ENCODE measurements around the gene MAGEF1. TPM values are rescaled to one million over a fixed set of nuclear protein-coding genes. Genes with fewer than 3 reads are reported as not detected.
A peak's percentile ranks its signal among the peaks of the same experiment; 100 is the strongest.

The MAGEF1 gene
- total RNA-seq, 1 donor from 2014 or later = 22.9 TPM

DNA sequence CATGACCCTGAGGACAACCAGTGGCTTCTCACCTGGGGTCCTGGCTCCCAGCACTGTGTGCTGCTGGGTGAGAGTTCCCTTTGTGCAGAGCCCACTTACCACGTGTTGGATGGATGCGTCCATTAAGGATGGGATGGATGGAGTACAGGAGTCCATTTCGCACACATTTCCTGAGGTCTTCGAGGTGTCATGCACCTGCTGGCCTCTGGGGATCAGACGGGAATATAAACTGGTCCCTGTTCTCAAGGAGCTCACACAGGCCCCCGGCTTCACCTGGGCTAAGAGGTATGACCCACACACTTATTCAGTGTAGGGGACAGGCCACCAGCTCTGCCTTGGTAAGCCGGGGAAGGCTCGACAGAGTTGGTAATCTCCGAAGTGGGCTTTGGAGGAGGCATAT, 39.5 kb downstream of the MAGEF1 start:
- Mint-ChIP-seq H3K4me3 (ENCODE audit: unreplicated experiment) (no peak overlapping the region), H3K9me3 (ENCODE audit: unreplicated experiment) (no peaks in the 10 kb centered on the region), H3K4me1 (ENCODE audit: unreplicated experiment) (peaks cover 8% of the 10 kb centered on the region), H3K36me3 (ENCODE audit: low read depth, unreplicated experiment) (no peaks in the 10 kb centered on the region), H3K27ac (ENCODE audit: unreplicated experiment) (no peak overlapping the region), H3K27me3 (ENCODE audit: unreplicated experiment) (peaks cover 9% of the 10 kb centered on the region)
- TF ChIP-seq, protein P1, sequence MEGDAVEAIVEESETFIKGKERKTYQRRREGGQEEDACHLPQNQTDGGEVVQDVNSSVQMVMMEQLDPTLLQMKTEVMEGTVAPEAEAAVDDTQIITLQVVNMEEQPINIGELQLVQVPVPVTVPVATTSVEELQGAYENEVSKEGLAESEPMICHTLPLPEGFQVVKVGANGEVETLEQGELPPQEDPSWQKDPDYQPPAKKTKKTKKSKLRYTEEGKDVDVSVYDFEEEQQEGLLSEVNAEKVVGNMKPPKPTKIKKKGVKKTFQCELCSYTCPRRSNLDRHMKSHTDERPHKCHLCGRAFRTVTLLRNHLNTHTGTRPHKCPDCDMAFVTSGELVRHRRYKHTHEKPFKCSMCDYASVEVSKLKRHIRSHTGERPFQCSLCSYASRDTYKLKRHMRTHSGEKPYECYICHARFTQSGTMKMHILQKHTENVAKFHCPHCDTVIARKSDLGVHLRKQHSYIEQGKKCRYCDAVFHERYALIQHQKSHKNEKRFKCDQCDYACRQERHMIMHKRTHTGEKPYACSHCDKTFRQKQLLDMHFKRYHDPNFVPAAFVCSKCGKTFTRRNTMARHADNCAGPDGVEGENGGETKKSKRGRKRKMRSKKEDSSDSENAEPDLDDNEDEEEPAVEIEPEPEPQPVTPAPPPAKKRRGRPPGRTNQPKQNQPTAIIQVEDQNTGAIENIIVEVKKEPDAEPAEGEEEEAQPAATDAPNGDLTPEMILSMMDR (IDR thresholded peaks at IDR 0.05; ENCODE audit: unreplicated experiment) = peak; percentile 28
- no peak for DNase-seq (ENCODE audit: low spot score)

DNA sequence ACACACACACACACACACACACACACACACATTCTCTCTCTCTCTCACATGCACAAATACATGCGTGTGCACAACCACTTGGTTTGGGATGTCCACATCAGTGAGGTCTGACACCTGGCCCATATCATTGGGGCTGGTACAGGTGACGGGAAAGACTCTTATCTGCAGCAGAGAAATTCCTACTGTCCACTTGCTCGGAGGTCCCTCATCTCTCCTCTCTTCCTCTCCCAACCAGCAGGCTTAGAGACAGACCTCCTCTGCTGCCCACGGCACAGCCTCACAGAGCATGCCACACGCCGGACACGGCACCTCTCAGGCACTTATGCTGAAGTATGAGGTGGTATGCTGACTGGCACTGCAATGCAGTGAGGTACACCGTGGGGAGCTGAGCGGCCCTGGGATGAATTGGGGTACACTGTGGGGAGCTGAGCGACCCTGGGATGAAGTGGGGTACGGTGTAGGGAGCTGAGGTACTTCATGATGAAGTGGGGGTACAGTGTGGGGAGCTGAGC, 41.7 kb downstream of the MAGEF1 start:
- no peak for DNase-seq (ENCODE audit: low spot score)
- H3K4me3 Mint-ChIP-seq (ENCODE audit: unreplicated experiment) = no peak overlapping the region
- H3K36me3 Mint-ChIP-seq (ENCODE audit: low read depth, unreplicated experiment) = no peaks in the 10 kb centered on the region
- no peak overlapping the region for H3K27ac Mint-ChIP-seq (ENCODE audit: unreplicated experiment)
- H3K4me1 Mint-ChIP-seq (ENCODE audit: unreplicated experiment) = peaks cover 10% of the 10 kb centered on the region
- TF ChIP-seq, protein P1 (IDR thresholded peaks at IDR 0.05; ENCODE audit: unreplicated experiment) = no peak
- peaks cover 6% of the 10 kb centered on the region for H3K27me3 Mint-ChIP-seq (ENCODE audit: unreplicated experiment)
- H3K9me3 Mint-ChIP-seq (ENCODE audit: unreplicated experiment) = no peaks in the 10 kb centered on the region

DNA sequence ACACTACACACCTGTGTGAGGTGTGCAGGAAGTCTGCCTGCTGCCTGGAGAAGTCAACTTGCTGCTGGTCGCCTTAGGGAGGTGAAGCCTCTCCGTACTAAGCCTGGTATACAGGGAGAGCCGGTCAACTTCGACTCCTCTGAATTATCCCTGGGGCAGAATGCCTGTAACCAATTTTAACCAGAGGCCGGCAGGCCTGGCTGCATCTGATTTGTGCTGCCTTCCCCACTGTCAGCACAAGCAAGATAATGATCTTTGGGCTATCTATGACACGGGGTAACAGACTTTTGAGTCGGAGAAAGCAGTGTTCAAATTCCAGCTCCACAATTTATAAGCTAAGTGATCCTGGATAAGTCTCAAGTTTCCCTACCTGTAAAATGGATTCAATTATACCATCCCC, 42.3 kb downstream of the MAGEF1 start:
- Mint-ChIP-seq H3K27me3 (ENCODE audit: unreplicated experiment) (peaks cover 4% of the 10 kb centered on the region), H3K9me3 (ENCODE audit: unreplicated experiment) (no peaks in the 10 kb centered on the region), H3K36me3 (ENCODE audit: low read depth, unreplicated experiment) (no peaks in the 10 kb centered on the region), H3K4me3 (ENCODE audit: unreplicated experiment) (no peak overlapping the region), H3K27ac (ENCODE audit: unreplicated experiment) (no peak overlapping the region), H3K4me1 (ENCODE audit: unreplicated experiment) (peaks cover 10% of the 10 kb centered on the region)
- DNase-seq (ENCODE audit: low spot score) = no peak
- TF ChIP-seq, protein P1 (IDR thresholded peaks at IDR 0.05; ENCODE audit: unreplicated experiment) = no peak

DNA sequence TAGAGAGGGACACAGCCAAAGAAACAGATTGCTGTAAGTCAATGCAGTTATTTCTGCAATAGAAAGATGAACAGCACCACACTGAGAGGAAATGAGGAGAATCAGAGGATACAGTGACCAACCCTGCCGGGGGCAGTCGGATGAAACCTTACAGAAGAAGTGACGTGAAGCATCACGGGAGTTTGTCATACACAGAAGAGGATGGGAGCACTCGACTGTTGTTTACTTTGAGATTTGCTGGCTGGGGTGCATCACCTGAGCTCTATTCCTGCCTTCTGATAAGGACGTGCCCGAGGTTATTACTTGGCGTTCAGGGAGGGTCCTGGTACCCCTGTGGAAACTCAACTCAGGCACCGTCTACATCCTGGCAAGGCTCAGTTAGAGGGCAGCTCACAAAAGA, 45.4 kb downstream of the MAGEF1 start:
- TF ChIP-seq, protein P1 (IDR thresholded peaks at IDR 0.05; ENCODE audit: unreplicated experiment) = no peak
- Mint-ChIP-seq H3K4me1 (ENCODE audit: unreplicated experiment) (peaks cover 10% of the 10 kb centered on the region), H3K27me3 (ENCODE audit: unreplicated experiment) (peaks cover 7% of the 10 kb centered on the region), H3K36me3 (ENCODE audit: low read depth, unreplicated experiment) (no peaks in the 10 kb centered on the region), H3K9me3 (ENCODE audit: unreplicated experiment) (no peaks in the 10 kb centered on the region), H3K4me3 (ENCODE audit: unreplicated experiment) (no peak overlapping the region), H3K27ac (ENCODE audit: unreplicated experiment) (peak overlapping the region; percentile 16)
- no peak for DNase-seq (ENCODE audit: low spot score)

DNA sequence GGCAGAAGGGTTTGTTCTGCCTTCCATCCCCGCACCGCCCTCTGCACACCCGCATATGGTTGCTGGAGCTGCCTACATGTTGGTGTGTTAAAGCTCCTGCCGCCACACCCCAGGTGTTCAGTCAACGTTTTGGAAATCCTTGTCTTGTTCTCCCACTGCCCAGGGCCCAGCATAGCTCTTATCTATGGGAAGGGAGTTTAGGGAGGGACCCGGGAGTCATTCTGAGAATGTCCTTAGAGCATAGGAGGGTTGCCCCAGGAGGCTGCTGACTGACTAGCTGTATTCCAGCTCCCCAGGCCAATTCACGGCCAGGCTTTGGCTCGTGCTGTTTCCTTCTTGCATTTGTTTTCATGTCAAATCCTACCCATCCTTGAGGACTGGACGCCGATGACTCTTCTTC, 46.8 kb downstream of the MAGEF1 start:
- peaks cover 7% of the 10 kb centered on the region for H3K27me3 Mint-ChIP-seq (ENCODE audit: unreplicated experiment)
- H3K36me3 Mint-ChIP-seq (ENCODE audit: low read depth, unreplicated experiment) = no peaks in the 10 kb centered on the region
- DNase-seq (ENCODE audit: low spot score) = no peak
- H3K27ac Mint-ChIP-seq (ENCODE audit: unreplicated experiment) = no peak overlapping the region
- TF ChIP-seq, protein P1 (IDR thresholded peaks at IDR 0.05; ENCODE audit: unreplicated experiment) = no peak
- no peaks in the 10 kb centered on the region for H3K9me3 Mint-ChIP-seq (ENCODE audit: unreplicated experiment)
- H3K4me3 Mint-ChIP-seq (ENCODE audit: unreplicated experiment) = no peak overlapping the region
- H3K4me1 Mint-ChIP-seq (ENCODE audit: unreplicated experiment) = peaks cover 16% of the 10 kb centered on the region
